Renal cortical epithelial cell (primary cell): ENCODE measurements around the gene MYLK2. TPM values are rescaled to one million over a fixed set of nuclear protein-coding genes. Genes with fewer than 3 reads are reported as not detected.
A peak's percentile ranks its signal among the peaks of the same experiment; 100 is the strongest.
"Not testable (repeated sequence)": the region's sequence is repeated elsewhere in the genome, so short reads cannot be mapped to it uniquely, and the experiment has no call there.

ENCODE experiments used
- DNase-seq: peaks from one replicate; pipeline ENCODE4 v3.0.0-alpha.2; 2011; ENCODE audit warnings: low read depth
- total RNA-seq: library from RNA; depleted of rRNA; stranded (reverse); fragments of >200 nt; gene quantifications from 2 replicates; pipeline ENCODE4 v1.2.3, GENCODE V29; 2014

Gene MYLK2
- not detected in 2 replicates for total RNA-seq

GRCh38 chr20:31819083-31819784 lies at the start of gene MYLK2:
Gene MYLK2, plus strand, starts transcription at chr20:31819356. Its CDS starts 225 bp downstream, at chr20:31819581.
- DNase-seq, result no peak

GRCh38 chr20:31769681-31770080 lies 49.5 kb upstream of the MYLK2 start:
- no peak for DNase-seq

- DNase-seq, result no peak
Measured at GRCh38 chr20:31770243-31770642, 48.9 kb upstream of the MYLK2 start.

- no peak for DNase-seq
Measured at GRCh38 chr20:31774408-31774807, 44.7 kb upstream of the MYLK2 start.

- DNase-seq, result no peak
Measured at GRCh38 chr20:31780839-31781238, 38.3 kb upstream of the MYLK2 start.

GRCh38 chr20:31781945-31782344 lies 37.2 kb upstream of the MYLK2 start:
- no peak for DNase-seq

- DNase-seq, result no peak
Measured at GRCh38 chr20:31784354-31785044, 34.7 kb upstream of the MYLK2 start.

- no peak for DNase-seq
Measured at GRCh38 chr20:31785089-31785488, 34.1 kb upstream of the MYLK2 start.

- no peak for DNase-seq
Measured at GRCh38 chr20:31788578-31788977, 30.6 kb upstream of the MYLK2 start.

GRCh38 chr20:31790401-31790800 lies 28.8 kb upstream of the MYLK2 start:
- DNase-seq, result peak; percentile 76

- DNase-seq, result no peak
Measured at GRCh38 chr20:31797364-31797763, 21.8 kb upstream of the MYLK2 start.

GRCh38 chr20:31801508-31801907 lies 17.6 kb upstream of the MYLK2 start:
- DNase-seq, result no peak

GRCh38 chr20:31803552-31804291 lies 15.4 kb upstream of the MYLK2 start:
- DNase-seq, result no peak

GRCh38 chr20:31806564-31807355 lies 12.4 kb upstream of the MYLK2 start:
- peak; percentile 36 for DNase-seq

- DNase-seq, result peak; percentile 22
Measured at GRCh38 chr20:31808481-31808880, 10.7 kb upstream of the MYLK2 start.

- no peak for DNase-seq
Measured at GRCh38 chr20:31809661-31810060, 9.5 kb upstream of the MYLK2 start.

- DNase-seq, result no peak
Measured at GRCh38 chr20:31811198-31811597, 8.0 kb upstream of the MYLK2 start.

GRCh38 chr20:31811796-31812728 lies 7.1 kb upstream of the MYLK2 start:
- DNase-seq, result peak; percentile 41

- DNase-seq, result no peak
Measured at GRCh38 chr20:31813611-31814010, 5.5 kb upstream of the MYLK2 start.

GRCh38 chr20:31814142-31814541 lies 5.0 kb upstream of the MYLK2 start:
- DNase-seq, result not testable (repeated sequence)
